OCI-LY1 (cell line): ENCODE data around the gene MYBBP1A.

Experiments
- H2AFZ ChIP-seq: fragments of 200-600 bp; sonication (generic), shearing (Covaris generic); 2 replicates; pipeline ENCODE4 v1.6.0; 2014; ENCODE audit warnings: antibody characterized with exemption, mild to moderate bottlenecking, low read length
- H3F3A ChIP-seq: fragments of 200-600 bp; sonication (generic), shearing (Covaris generic); 2 replicates; pipeline ENCODE4 v1.6.0; 2014; ENCODE audit warnings: mild to moderate bottlenecking, antibody characterized with exemption, low read length, moderate library complexity; ENCODE audit not compliant: insufficient read depth
- H3K27ac ChIP-seq: fragments of 200-600 bp; sonication (generic); 2 replicates; pipeline ENCODE4 v1.5.1; 2014; ENCODE audit warnings: low read length, mixed run types, mild to moderate bottlenecking, low read depth; ENCODE audit not compliant: poor library complexity, severe bottlenecking
- H3K27me3 ChIP-seq: fragments of 200-600 bp; sonication (generic); 2 replicates; pipeline ENCODE4 v1.6.0; 2014; ENCODE audit warnings: antibody characterized with exemption, mild to moderate bottlenecking, low read length, moderate library complexity; ENCODE audit not compliant: insufficient read depth
- H3K36me3 ChIP-seq: fragments of 200-600 bp; sonication (generic); 2 replicates; pipeline ENCODE4 v1.6.1; 2014; ENCODE audit warnings: mild to moderate bottlenecking, antibody characterized with exemption, low read length, moderate library complexity, mixed read lengths; ENCODE audit not compliant: insufficient read depth
- H3K4me1 ChIP-seq: fragments of 200-600 bp; sonication (generic); 2 replicates; pipeline ENCODE4 v1.5.1; 2014; ENCODE audit warnings: mild to moderate bottlenecking, low read length, moderate library complexity; ENCODE audit not compliant: insufficient read depth, severe bottlenecking
- H3K4me2 ChIP-seq: fragments of 200-600 bp; sonication (generic), shearing (Covaris generic); 2 replicates; pipeline ENCODE4 v1.6.1; 2014; ENCODE audit warnings: low read length
- H3K4me3 ChIP-seq: fragments of 200-600 bp; sonication (generic); 2 replicates; pipeline ENCODE4 v1.5.1; 2014; ENCODE audit warnings: low read length, low read depth, mild to moderate bottlenecking, mixed read lengths; ENCODE audit not compliant: poor library complexity, severe bottlenecking
- H3K79me2 ChIP-seq: fragments of 200-600 bp; shearing (Covaris generic); 2 replicates; pipeline ENCODE4 v1.6.1; 2016; ENCODE audit warnings: mixed run types, low read length, mixed read lengths; ENCODE audit not compliant: insufficient read depth
- H3K9ac ChIP-seq: fragments of 200-600 bp; sonication (generic), shearing (Covaris generic); 2 replicates; pipeline ENCODE4 v1.6.1; 2014; ENCODE audit warnings: mild to moderate bottlenecking, low read length, mixed read lengths
- H3K9me2 ChIP-seq: fragments of 200-600 bp; sonication (generic), shearing (Covaris generic); 2 replicates; pipeline ENCODE4 v1.6.1; 2014; ENCODE audit warnings: low read depth, mild to moderate bottlenecking, low read length, mixed read lengths
- H3K9me3 ChIP-seq: fragments of 200-600 bp; shearing (Covaris generic); 2 replicates; pipeline ENCODE4 v1.6.1; 2014; ENCODE audit warnings: low read length, mixed read lengths
- H4K20me1 ChIP-seq: fragments of 200-600 bp; sonication (generic), shearing (Covaris generic); 2 replicates; pipeline ENCODE4 v1.6.0; 2016; ENCODE audit warnings: mild to moderate bottlenecking, low read length; ENCODE audit not compliant: insufficient read depth
- EZH2 ChIP-seq: fragments of 200-600 bp; sonication (generic), shearing (Covaris generic); IDR thresholded peaks from 2 replicates; pipeline ENCODE4 v1.8.0; 2017; ENCODE audit warnings: borderline replicate concordance, mixed run types, mild to moderate bottlenecking, antibody characterized with exemption, low read length, moderate library complexity, mixed read lengths
- TF ChIP-seq, protein P1 (sequence below): fragments of 200-600 bp; sonication (generic), shearing (Covaris generic); IDR thresholded peaks from 2 replicates; pipeline ENCODE4 v1.5.1; 2017; ENCODE audit warnings: mild to moderate bottlenecking, antibody characterized with exemption, low read length, moderate library complexity, mixed read lengths

Gene MYBBP1A

DNA sequence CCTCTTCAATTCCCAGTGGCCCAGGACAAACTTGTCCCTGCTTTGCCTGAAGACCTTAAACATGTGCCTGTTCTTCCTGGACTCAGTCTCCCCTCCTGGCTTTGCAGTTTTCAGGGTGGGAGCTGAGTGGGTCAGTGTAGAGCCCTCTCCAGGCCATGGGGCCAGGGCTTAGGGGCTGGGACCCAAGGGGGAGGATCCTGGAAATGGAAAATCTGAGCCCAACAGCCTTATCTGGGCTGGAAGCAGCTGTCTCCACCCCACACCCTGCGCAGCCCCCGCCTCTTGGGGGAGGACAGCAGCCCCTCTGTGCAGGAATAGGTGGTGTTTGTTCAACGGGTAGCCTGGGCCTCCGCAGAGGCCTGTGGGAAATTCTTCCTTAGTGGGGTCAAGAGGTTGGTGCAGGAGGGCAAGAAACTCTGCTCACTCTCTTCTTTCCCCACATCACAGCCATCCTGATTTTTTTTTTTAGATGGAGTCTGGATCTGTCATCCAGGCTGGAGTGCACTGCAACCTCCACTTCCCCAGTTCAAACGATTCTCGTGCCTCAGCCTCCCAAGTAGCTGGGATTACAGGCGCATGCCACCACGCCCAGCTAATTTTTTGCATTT lies 22.3 kb upstream of the MYBBP1A start:
- H2AFZ ChIP-seq = no peak overlapping the region
- peaks cover 15% of the 10 kb centered on the region for H3K27me3 ChIP-seq
- H3K9ac ChIP-seq = no peak overlapping the region
- no peak overlapping the region for H3K4me2 ChIP-seq
- H3K79me2 ChIP-seq = no peaks in the 10 kb centered on the region
- no peaks in the 10 kb centered on the region for H3K36me3 ChIP-seq
- H3K9me2 ChIP-seq = no peaks in the 10 kb centered on the region
- H3K9me3 ChIP-seq = no peaks in the 10 kb centered on the region
- H3F3A ChIP-seq = no peaks in the 10 kb centered on the region
- H3K4me3 ChIP-seq = no peak overlapping the region
- no peaks in the 10 kb centered on the region for H3K4me1 ChIP-seq
- no peaks in the 10 kb centered on the region for H4K20me1 ChIP-seq
- no peak for TF ChIP-seq EZH2
- H3K27ac ChIP-seq = no peak overlapping the region

DNA sequence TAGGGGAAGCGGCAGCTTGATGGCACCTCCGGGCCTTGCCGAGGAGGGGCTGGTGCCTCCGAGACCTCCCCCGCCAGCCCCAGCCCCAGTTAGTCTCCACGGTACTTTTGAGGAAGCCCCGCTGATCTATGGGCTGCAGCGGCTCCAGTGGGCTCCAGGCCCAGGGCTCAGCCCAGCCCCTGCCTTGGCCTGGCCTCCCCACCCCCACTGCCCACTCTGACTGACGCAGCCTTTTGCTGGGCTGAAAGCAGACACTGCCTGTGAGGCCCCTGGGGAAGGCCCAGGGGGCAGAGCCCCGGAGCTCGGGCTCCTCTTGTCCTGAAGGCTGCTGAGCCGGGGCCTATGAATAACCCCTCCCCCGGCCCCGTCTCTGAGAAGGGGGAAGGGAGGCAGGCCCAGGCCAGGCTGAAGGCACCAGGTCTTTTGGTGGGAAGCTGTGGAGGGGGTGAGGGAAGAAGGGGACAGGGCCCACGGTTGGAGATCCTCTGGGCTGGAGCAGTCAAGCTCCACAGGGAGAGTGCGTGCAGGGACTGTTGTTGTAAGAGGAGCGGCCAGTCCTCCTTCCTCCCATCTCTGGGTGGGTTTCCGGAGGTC lies 21.6 kb upstream of the MYBBP1A start:
- Histone ChIP-seq H3K79me2 (no peaks in the 10 kb centered on the region), H3K9ac (no peak overlapping the region), H2AFZ (no peak overlapping the region), H3K9me3 (no peaks in the 10 kb centered on the region), H4K20me1 (no peaks in the 10 kb centered on the region), H3K9me2 (no peaks in the 10 kb centered on the region), H3F3A (no peaks in the 10 kb centered on the region), H3K27me3 (peaks cover 15% of the 10 kb centered on the region), H3K4me1 (no peaks in the 10 kb centered on the region), H3K27ac (no peak overlapping the region), H3K4me3 (no peak overlapping the region), H3K36me3 (no peaks in the 10 kb centered on the region), H3K4me2 (no peak overlapping the region)
- TF ChIP-seq, protein P1, sequence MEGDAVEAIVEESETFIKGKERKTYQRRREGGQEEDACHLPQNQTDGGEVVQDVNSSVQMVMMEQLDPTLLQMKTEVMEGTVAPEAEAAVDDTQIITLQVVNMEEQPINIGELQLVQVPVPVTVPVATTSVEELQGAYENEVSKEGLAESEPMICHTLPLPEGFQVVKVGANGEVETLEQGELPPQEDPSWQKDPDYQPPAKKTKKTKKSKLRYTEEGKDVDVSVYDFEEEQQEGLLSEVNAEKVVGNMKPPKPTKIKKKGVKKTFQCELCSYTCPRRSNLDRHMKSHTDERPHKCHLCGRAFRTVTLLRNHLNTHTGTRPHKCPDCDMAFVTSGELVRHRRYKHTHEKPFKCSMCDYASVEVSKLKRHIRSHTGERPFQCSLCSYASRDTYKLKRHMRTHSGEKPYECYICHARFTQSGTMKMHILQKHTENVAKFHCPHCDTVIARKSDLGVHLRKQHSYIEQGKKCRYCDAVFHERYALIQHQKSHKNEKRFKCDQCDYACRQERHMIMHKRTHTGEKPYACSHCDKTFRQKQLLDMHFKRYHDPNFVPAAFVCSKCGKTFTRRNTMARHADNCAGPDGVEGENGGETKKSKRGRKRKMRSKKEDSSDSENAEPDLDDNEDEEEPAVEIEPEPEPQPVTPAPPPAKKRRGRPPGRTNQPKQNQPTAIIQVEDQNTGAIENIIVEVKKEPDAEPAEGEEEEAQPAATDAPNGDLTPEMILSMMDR = no peak
- no peak for TF ChIP-seq EZH2

DNA sequence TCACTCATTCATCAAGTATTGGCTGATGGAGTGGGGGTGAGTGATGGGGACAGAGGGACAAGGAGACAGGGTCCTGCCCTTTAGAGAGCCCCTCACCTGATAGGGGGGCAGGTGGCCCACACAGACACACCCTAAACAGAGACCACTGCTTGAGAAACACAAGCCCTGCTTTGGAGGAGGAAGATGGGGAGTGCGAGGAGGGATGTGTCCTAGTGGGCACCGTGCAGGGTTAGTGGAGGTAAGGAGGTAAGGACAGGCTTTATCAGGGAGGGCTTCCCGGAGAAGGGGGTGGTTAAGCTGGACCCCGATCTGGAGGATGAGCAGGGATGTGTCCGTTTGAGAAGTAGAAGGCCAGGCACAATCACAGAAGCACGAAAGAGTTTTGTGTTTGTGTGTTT lies 21.0 kb upstream of the MYBBP1A start:
- Histone ChIP-seq H3K4me1 (no peaks in the 10 kb centered on the region), H3K36me3 (no peaks in the 10 kb centered on the region), H2AFZ (no peak overlapping the region), H4K20me1 (no peaks in the 10 kb centered on the region), H3K27me3 (peaks cover 17% of the 10 kb centered on the region), H3K9me3 (no peaks in the 10 kb centered on the region), H3K9me2 (no peaks in the 10 kb centered on the region), H3K4me2 (no peak overlapping the region), H3K4me3 (no peak overlapping the region), H3K79me2 (no peaks in the 10 kb centered on the region), H3K27ac (no peak overlapping the region), H3F3A (no peaks in the 10 kb centered on the region), H3K9ac (no peak overlapping the region)
- no peak for TF ChIP-seq EZH2
- TF ChIP-seq, protein P1 = no peak

DNA sequence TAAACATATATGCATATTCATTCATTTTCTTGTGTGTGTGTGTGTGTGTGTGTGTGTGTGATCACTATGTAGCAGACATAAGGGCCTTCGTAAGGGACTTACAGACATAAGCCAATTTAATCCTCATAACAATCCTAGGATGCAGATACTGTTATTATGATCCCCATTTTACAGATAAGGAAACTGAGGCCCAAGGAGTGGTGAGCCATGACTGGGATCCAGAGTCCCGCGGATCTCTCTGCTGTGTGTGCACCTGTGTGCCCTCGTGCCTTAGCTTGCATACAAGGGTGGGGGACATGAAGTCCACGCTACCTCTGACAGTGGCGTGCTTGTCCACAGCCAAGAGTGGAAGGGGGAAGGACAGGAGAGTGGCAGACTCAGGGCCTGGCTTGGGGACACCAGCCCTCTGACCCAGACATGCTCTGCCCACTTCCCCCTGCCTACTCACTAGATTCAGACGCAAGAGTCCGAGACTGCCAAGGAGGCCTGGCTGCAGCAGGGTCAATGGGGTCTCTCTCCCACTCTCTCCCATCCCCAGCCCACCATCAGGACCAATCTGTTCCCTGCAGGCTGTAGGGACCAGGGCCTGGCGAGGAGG lies 19.4 kb upstream of the MYBBP1A start:
- Histone ChIP-seq H3K27me3 (peaks cover 14% of the 10 kb centered on the region; the same call in 1 of the 2 replicates), H3K9me2 (no peaks in the 10 kb centered on the region), H2AFZ (no peak overlapping the region), H3K79me2 (no peaks in the 10 kb centered on the region), H4K20me1 (no peaks in the 10 kb centered on the region), H3K9ac (no peak overlapping the region), H3K27ac (no peak overlapping the region), H3K36me3 (no peaks in the 10 kb centered on the region), H3K4me3 (no peak overlapping the region), H3K4me2 (no peak overlapping the region), H3K4me1 (no peaks in the 10 kb centered on the region), H3F3A (no peaks in the 10 kb centered on the region), H3K9me3 (no peaks in the 10 kb centered on the region)
- TF ChIP-seq, protein P1 = no peak
- no peak for TF ChIP-seq EZH2
